ENCODE results near the gene NRSN1.

Gene NRSN1

GRCh38 chr6:24117021-24117420 lies 9.0 kb upstream of the NRSN1 start:
- no peak overlapping the region for H3K27ac ChIP-seq (ENCODE audit: low read length, poor library complexity, severe bottlenecking)
- no peaks in the 10 kb centered on the region for H3K4me1 ChIP-seq (ENCODE audit: control insufficient read depth, insufficient read depth, low read depth, low read length)
- no peaks in the 10 kb centered on the region for H3K36me3 ChIP-seq (ENCODE audit: control insufficient read depth in 1 of 2, insufficient read depth in 2 of 2, low read depth in 1 of 2, low read length in 2 of 2)
- no peak overlapping the region for H2BK5ac ChIP-seq (ENCODE audit: low read depth, low read length, poor library complexity, severe bottlenecking)
- no peak overlapping the region for H3K4me3 ChIP-seq (ENCODE audit: insufficient read depth in 1 of 2, low read depth in 1 of 2, low read length in 2 of 2)
- no peak overlapping the region for H3K4ac ChIP-seq (ENCODE audit: low read depth in 1 of 2, low read length in 2 of 2)
- no peak overlapping the region for H2AK5ac ChIP-seq (ENCODE audit: low read length, severe bottlenecking)
- no peak overlapping the region for H3K4me2 ChIP-seq (ENCODE audit: low read length, poor library complexity, severe bottlenecking)
- no CpG with 5 or more reads among the region's 2 CpGs for WGBS
- H3K79me1 ChIP-seq (replicated peaks; ENCODE audit: low read length, poor library complexity, severe bottlenecking) = no peaks in the 10 kb centered on the region
- H3K9ac ChIP-seq (ENCODE audit: low read length) = no peak overlapping the region
- H2BK15ac ChIP-seq (ENCODE audit: low read depth, poor library complexity, severe bottlenecking) = no peak overlapping the region
- H3K9me3 ChIP-seq (ENCODE audit: control insufficient read depth, low read length) = no peaks in the 10 kb centered on the region
- no peak overlapping the region for H3K23ac ChIP-seq (ENCODE audit: low read length in 2 of 2)
- H4K8ac ChIP-seq (ENCODE audit: low read length) = no peak overlapping the region
- H3K27me3 ChIP-seq (ENCODE audit: control insufficient read depth in 1 of 2, insufficient read depth in 1 of 2, low read length in 2 of 2) = no peaks in the 10 kb centered on the region
- no peak overlapping the region for H2AFZ ChIP-seq (ENCODE audit: low read depth, low read length)
- no peak overlapping the region for H3K18ac ChIP-seq (ENCODE audit: low read depth in 1 of 2, low read length in 2 of 2)
- no peak overlapping the region for H2BK120ac ChIP-seq (ENCODE audit: low read depth, low read length)
- H4K91ac ChIP-seq (ENCODE audit: low read length) = no peak overlapping the region
- DNase-seq = no peak
- H3K14ac ChIP-seq (ENCODE audit: low read length in 2 of 2) = no peak overlapping the region
- H2BK12ac ChIP-seq (ENCODE audit: low read length in 2 of 2) = no peak overlapping the region

- H3K79me1 ChIP-seq (replicated peaks; ENCODE audit: low read length, poor library complexity, severe bottlenecking) = no peaks in the 10 kb centered on the region
- no peaks in the 10 kb centered on the region for H3K36me3 ChIP-seq (ENCODE audit: control insufficient read depth in 1 of 2, insufficient read depth in 2 of 2, low read depth in 1 of 2, low read length in 2 of 2)
- H3K14ac ChIP-seq (ENCODE audit: low read length in 2 of 2) = no peak overlapping the region
- no peak overlapping the region for H3K23ac ChIP-seq (ENCODE audit: low read length in 2 of 2)
- DNase-seq = no peak
- no peak overlapping the region for H3K4ac ChIP-seq (ENCODE audit: low read depth in 1 of 2, low read length in 2 of 2)
- H2AK5ac ChIP-seq (ENCODE audit: low read length, severe bottlenecking) = no peak overlapping the region
- no peak overlapping the region for H3K18ac ChIP-seq (ENCODE audit: low read depth in 1 of 2, low read length in 2 of 2)
- 76% methylated on average over 7 of the region's 7 CpGs for WGBS
- H3K4me2 ChIP-seq (ENCODE audit: low read length, poor library complexity, severe bottlenecking) = no peak overlapping the region
- H3K4me1 ChIP-seq (ENCODE audit: control insufficient read depth, insufficient read depth, low read depth, low read length) = peaks cover 4% of the 10 kb centered on the region
- H3K27ac ChIP-seq (ENCODE audit: low read length, poor library complexity, severe bottlenecking) = no peak overlapping the region
- H3K9me3 ChIP-seq (ENCODE audit: control insufficient read depth, low read length) = no peaks in the 10 kb centered on the region
- no peak overlapping the region for H3K4me3 ChIP-seq (ENCODE audit: insufficient read depth in 1 of 2, low read depth in 1 of 2, low read length in 2 of 2)
- H4K8ac ChIP-seq (ENCODE audit: low read length) = no peak overlapping the region
- H2BK12ac ChIP-seq (ENCODE audit: low read length in 2 of 2) = no peak overlapping the region
- no peak overlapping the region for H2AFZ ChIP-seq (ENCODE audit: low read depth, low read length)
- H3K27me3 ChIP-seq (ENCODE audit: control insufficient read depth in 1 of 2, insufficient read depth in 1 of 2, low read length in 2 of 2) = peaks cover 2 to 9% of the 10 kb centered on the region in 2 experiments
- H2BK5ac ChIP-seq (ENCODE audit: low read depth, low read length, poor library complexity, severe bottlenecking) = no peak overlapping the region
- H3K9ac ChIP-seq (ENCODE audit: low read length) = no peak overlapping the region
- H4K91ac ChIP-seq (ENCODE audit: low read length) = no peak overlapping the region
- H2BK15ac ChIP-seq (ENCODE audit: low read depth, poor library complexity, severe bottlenecking) = no peak overlapping the region
- H2BK120ac ChIP-seq (ENCODE audit: low read depth, low read length) = no peak overlapping the region
Measured at GRCh38 chr6:24122139-24122538, 3.9 kb upstream of the NRSN1 start.

- Histone ChIP-seq H3K14ac (ENCODE audit: low read length in 2 of 2) (no peak overlapping the region), H4K91ac (ENCODE audit: low read length) (no peak overlapping the region), H2AK5ac (ENCODE audit: low read length, severe bottlenecking) (no peak overlapping the region), H3K27ac (ENCODE audit: low read length, poor library complexity, severe bottlenecking) (no peak overlapping the region), H4K8ac (ENCODE audit: low read length) (no peak overlapping the region), H3K4ac (ENCODE audit: low read depth in 1 of 2, low read length in 2 of 2) (no peak overlapping the region), H2BK120ac (ENCODE audit: low read depth, low read length) (no peak overlapping the region), H3K18ac (ENCODE audit: low read depth in 1 of 2, low read length in 2 of 2) (no peak overlapping the region), H3K9ac (ENCODE audit: low read length) (no peak overlapping the region), H2AFZ (ENCODE audit: low read depth, low read length) (no peak overlapping the region), H3K36me3 (ENCODE audit: control insufficient read depth in 1 of 2, insufficient read depth in 2 of 2, low read depth in 1 of 2, low read length in 2 of 2) (no peaks in the 10 kb centered on the region), H3K4me1 (ENCODE audit: control insufficient read depth, insufficient read depth, low read depth, low read length) (peaks cover 4% of the 10 kb centered on the region), H3K4me3 (ENCODE audit: insufficient read depth in 1 of 2, low read depth in 1 of 2, low read length in 2 of 2) (no peak overlapping the region), H3K4me2 (ENCODE audit: low read length, poor library complexity, severe bottlenecking) (no peak overlapping the region), H3K27me3 (ENCODE audit: control insufficient read depth in 1 of 2, insufficient read depth in 1 of 2, low read length in 2 of 2) (peaks cover 2 to 9% of the 10 kb centered on the region in 2 experiments), H3K9me3 (ENCODE audit: control insufficient read depth, low read length) (no peaks in the 10 kb centered on the region), H2BK12ac (ENCODE audit: low read length in 2 of 2) (no peak overlapping the region), H3K23ac (ENCODE audit: low read length in 2 of 2) (no peak overlapping the region), H3K79me1 (replicated peaks; ENCODE audit: low read length, poor library complexity, severe bottlenecking) (no peaks in the 10 kb centered on the region), H2BK15ac (ENCODE audit: low read depth, poor library complexity, severe bottlenecking) (no peak overlapping the region), H2BK5ac (ENCODE audit: low read depth, low read length, poor library complexity, severe bottlenecking) (no peak overlapping the region)
- WGBS = 13% methylated on average over 6 of the region's 6 CpGs
- peak; percentile 67 for DNase-seq
Measured at GRCh38 chr6:24126586-24127192, 674 bp downstream of the NRSN1 start.

- Histone ChIP-seq H3K4me3 (ENCODE audit: insufficient read depth in 1 of 2, low read depth in 1 of 2, low read length in 2 of 2) (no peak overlapping the region), H3K4me2 (ENCODE audit: low read length, poor library complexity, severe bottlenecking) (no peak overlapping the region), H3K18ac (ENCODE audit: low read depth in 1 of 2, low read length in 2 of 2) (no peak overlapping the region), H4K91ac (ENCODE audit: low read length) (no peak overlapping the region), H3K9ac (ENCODE audit: low read length) (no peak overlapping the region), H3K27ac (ENCODE audit: low read length, poor library complexity, severe bottlenecking) (no peak overlapping the region), H3K14ac (ENCODE audit: low read length in 2 of 2) (no peak overlapping the region), H3K36me3 (ENCODE audit: control insufficient read depth in 1 of 2, insufficient read depth in 2 of 2, low read depth in 1 of 2, low read length in 2 of 2) (no peaks in the 10 kb centered on the region), H2BK120ac (ENCODE audit: low read depth, low read length) (no peak overlapping the region), H3K9me3 (ENCODE audit: control insufficient read depth, low read length) (no peaks in the 10 kb centered on the region), H4K8ac (ENCODE audit: low read length) (no peak overlapping the region), H3K23ac (ENCODE audit: low read length in 2 of 2) (no peak overlapping the region), H2AFZ (ENCODE audit: low read depth, low read length) (no peak overlapping the region), H2BK15ac (ENCODE audit: low read depth, poor library complexity, severe bottlenecking) (no peak overlapping the region), H3K4me1 (ENCODE audit: control insufficient read depth, insufficient read depth, low read depth, low read length) (peaks cover 4% of the 10 kb centered on the region), H2BK5ac (ENCODE audit: low read depth, low read length, poor library complexity, severe bottlenecking) (no peak overlapping the region), H3K4ac (ENCODE audit: low read depth in 1 of 2, low read length in 2 of 2) (no peak overlapping the region), H2BK12ac (ENCODE audit: low read length in 2 of 2) (no peak overlapping the region), H3K27me3 (ENCODE audit: control insufficient read depth in 1 of 2, insufficient read depth in 1 of 2, low read length in 2 of 2) (peaks cover 2 to 9% of the 10 kb centered on the region in 2 experiments), H3K79me1 (replicated peaks; ENCODE audit: low read length, poor library complexity, severe bottlenecking) (no peaks in the 10 kb centered on the region), H2AK5ac (ENCODE audit: low read length, severe bottlenecking) (no peak overlapping the region)
- no peak for DNase-seq
- WGBS = no CpG with 5 or more reads among the region's 2 CpGs
Measured at GRCh38 chr6:24127316-24127715, 1.3 kb downstream of the NRSN1 start.

Measured in mesenchymal stem cell (in vitro differentiated cells and primary cell).